ENCODE data around the gene STK32B. TPM values are rescaled to one million over a fixed set of nuclear protein-coding genes. Genes with fewer than 3 reads are reported as not detected.

The STK32B gene
- total RNA-seq, 1 experiment from 2014 or later, result 0.03 TPM

DNA sequence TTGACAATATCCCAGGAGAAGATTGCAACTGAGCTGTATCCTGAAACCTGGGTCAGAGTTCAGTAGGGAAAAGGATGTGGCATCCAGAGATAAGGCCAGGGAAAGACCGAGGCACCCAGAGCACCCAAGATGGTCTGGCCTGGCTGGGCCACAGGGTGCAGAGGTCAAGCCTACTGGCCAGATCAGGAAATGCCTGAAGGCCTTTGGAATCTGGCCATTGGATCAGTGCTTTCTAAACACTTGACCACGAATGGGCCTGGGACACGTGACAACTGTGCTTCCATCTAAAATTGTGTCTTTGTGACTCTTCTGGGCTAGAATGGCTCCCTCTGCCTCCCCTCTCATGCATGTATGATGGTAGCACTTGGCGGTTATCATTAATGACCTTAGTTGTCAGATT lies 340.2 kb downstream of the STK32B start:
- DNase-seq (ENCODE audit: low spot score), result no peak

DNA sequence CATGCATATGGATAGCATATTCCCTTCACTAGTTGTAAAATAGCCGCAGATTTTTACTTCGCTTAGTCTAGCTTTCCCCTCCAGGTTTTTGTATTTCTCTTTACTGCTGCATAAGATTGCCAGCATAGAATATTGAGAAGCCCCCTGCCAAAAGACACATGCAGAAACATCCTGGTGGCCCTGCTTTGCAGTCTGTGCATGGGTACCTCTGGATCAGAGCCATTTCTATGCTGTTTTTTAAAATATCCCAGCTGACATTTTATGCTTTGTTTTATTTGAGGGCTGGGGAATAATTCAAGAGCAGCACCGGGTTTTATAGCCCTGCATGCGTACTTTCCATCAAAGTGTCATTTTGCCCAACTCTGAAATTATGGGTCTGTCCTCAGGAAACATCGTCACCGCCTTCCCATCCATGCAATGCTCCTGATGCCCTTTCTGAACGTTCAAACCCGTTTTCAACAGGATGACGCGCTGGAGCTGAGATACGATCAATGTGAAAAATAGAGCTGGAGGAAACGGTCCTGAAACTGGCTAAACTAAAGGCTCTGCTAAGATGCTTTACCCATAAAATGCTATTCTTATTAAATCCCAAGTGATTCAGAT lies 342.7 kb downstream of the STK32B start:
- DNase-seq (ENCODE audit: low spot score), result no peak

DNA sequence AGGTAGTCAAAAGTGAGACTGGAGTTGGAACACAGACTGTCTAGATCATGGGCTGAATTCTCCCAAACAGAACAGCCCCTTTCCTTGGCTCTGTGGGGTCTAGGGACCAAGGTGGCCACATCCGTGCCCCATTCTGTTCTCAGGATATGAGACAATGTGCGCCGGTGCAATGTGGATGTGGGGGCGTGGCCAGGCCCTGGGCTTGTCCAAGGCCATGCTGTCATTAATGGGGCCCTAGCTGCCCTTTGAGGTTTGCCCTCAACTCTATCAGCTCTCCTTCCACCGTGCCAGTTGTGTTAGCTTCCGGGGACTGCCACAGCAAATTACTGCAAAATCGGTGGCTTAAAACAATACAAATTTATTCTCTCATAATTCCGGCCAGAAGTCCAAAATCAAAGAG lies 344.5 kb downstream of the STK32B start:
- no peak for DNase-seq (ENCODE audit: low spot score)

DNA sequence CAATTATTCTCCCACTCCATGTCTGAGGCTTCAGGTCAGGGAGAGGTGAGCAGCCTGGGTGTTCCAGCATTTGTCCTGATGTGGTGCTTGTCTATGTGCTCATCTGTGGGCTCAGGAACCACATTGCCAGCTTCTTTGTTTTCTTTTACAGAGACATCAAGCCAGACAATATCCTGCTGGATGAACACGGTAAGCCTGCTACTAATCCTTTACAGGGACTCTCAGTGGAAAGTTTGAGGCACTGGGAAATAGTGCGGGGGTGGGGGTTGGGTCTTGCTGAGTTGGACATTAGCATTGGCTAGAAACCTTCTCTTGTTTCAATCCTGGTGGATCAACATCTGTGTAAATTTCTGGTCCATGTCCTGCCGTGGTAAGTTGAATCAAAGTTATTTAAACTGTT lies 346.8 kb downstream of the STK32B start:
- DNase-seq (ENCODE audit: low spot score), result no peak

DNA sequence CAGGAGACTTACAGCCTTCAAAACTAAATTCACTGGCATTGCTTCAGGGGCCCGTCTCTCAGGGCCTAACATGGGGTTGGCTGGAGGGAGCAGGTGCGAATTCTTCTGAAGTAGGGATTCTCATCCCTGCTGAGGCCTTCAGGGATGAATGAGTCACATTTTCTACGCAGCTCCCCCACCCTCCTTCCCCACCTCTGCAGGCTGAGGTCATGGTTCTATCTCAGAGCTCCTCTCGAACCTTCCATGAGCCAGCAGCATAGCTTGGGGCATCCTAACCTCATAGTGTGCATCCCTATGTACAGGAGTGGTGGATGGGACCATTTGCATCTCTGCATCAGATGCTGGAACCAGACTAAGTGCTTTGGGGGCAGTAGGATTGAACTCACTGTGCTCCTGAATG lies 347.8 kb downstream of the STK32B start:
- no peak for DNase-seq (ENCODE audit: low spot score)

DNA sequence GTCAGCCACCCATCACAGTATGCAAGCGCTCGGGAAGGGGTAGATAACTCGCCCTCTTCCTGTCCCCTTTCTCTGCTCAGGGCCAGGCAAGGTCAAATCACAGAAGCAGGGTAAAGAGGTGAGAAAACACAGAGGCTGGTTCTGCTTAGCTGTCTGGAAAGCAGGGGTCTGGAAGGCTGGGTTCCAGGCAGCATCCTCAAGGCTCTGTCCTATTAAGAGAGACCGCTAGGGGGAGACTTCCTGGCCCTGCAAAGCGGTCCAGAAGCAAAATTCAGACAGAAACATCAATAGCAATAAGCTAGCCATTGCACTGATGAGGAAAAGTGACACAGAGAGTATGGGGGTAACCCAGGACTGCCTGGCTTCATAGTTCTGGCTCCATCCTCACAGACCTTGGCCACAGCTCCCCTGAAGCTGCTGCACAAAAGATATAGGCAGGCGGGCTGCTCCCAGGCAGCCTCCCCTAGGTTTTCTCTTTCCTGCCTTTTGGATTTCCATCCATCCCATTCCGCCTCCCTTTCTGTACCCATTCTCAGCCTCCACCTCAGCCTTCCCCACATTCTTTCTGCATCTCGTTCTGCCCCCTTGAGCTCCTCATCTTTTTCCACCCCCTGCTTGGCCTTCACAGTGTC lies 348.6 kb downstream of the STK32B start:
- DNase-seq (ENCODE audit: low spot score), result peak; percentile 15

DNA sequence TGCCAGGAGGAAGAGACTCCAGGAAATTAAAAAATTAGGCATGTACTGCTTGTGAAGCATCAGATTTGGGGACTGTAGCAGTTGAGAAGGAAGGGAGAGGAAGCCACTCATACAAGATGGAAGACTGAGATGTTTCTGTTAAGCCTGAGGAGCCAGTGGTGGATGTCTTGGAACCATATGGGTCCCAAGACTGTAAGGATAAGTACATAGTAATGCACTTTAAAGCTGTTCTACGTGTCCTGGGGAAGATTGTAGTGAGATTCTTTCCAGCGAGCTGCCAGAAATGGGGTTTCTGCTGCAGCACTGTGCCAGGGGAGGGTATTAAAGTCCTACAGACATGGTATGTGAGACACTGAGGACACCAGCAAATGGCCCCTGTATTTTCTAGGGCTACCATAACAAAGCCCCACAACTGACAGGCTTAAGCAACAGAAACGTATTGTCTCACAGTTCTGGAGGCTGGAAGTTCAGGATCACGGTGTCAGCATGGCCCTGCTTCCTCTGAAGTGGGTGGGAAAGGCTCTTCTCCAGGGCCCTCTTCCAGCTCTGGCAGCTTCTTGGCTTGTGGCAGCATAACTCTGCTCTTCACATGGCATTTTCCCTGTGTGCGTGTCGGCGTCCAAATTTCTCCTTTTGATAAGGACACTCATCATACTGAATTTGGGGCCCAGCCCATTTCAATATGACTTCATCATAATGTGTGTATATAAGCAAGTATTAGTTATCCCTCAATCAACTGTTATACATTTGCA lies 352.6 kb downstream of the STK32B start:
- no peak for DNase-seq (ENCODE audit: low spot score)

DNA sequence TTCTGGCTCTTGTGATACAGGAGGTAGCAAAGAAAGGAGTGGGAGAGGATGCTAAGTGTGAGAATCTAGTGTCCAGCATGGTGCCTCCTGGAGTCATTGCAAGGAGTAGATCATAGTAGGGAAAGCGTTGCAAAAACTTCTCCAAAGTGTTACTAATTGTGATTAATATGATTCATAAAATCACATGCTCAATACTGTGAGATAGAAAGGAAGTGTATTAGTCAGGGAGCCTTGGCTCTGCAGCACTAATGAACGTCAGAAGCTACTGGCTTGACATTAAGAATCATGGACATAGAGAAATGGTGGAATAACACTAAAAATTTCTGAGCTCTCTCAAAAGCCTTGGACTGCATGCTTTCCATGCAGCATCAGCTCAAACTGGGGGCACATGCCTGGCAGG lies 358.0 kb downstream of the STK32B start:
- no peak for DNase-seq (ENCODE audit: low spot score)

DNA sequence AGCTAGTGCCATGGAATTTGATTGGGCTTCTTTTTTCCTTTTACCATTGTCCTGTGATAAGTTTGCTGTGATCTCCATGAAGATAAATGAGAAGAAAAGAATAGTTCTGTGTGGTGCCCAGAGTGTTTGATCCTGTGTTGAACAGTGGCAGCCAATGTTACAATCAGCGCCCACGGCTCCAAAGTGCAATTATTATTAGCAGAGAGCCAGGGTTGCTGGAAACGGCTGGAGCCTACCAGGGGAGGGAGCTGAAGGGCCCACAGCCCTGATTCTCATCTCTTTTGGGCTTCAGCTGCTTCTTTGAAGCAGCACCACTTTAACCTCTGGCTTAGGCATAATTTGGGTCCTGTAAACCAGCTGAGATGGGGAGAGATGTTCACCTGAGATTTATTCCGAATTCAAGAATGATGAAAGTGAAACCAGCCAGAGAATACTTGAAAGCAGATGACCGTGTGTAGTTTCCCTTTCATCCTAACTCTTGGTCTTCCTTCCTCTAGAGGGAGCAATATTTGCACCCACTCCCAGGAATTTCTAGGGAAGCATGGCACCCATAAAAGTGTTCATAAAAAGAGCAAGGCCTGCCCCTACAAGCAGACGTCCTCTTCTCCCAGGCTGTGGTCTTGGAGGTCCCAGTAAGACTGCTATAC lies 358.8 kb downstream of the STK32B start:
- peak; percentile 0 for DNase-seq (ENCODE audit: low spot score)

DNA sequence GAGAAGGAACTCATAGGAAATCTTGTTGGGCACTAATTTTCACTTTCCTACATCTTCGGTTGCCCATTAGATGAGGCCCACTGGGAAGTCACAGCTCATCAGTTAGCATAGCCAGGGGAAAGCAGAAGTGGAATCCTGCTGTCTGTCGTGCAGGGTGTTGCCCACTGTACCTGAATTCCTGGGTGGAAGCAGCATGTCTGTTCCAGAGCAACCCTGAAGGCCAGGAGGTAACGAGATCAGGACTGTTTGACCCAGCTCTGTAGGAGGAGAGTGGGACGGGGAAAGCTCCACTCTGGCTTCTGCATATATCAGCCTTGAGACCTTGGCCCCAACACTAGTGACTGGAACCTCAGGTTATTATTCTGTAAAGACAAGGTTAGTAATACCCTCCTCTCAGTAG lies 361.0 kb downstream of the STK32B start:
- DNase-seq (ENCODE audit: low spot score), result no peak

DNA sequence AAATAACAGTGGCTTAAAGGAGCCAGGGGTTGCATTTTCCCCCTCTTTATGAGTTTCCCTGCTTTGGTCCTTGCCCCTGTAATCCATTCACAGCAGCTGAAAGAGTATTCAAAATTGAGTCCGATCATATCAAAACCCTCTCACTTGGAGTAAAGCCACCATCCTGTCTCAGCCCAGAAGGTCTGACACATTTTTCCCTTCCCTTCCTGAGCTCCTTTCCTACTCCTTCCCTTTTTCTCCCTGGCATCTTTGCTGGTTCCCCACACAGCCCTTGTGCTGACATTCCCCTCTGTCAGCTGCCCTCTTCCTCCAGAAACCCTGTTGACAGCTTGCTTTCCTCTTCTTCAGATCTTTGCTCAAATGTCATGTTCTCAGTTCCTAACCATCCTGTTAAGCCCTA lies 361.5 kb downstream of the STK32B start:
- DNase-seq (ENCODE audit: low spot score), result no peak

DNA sequence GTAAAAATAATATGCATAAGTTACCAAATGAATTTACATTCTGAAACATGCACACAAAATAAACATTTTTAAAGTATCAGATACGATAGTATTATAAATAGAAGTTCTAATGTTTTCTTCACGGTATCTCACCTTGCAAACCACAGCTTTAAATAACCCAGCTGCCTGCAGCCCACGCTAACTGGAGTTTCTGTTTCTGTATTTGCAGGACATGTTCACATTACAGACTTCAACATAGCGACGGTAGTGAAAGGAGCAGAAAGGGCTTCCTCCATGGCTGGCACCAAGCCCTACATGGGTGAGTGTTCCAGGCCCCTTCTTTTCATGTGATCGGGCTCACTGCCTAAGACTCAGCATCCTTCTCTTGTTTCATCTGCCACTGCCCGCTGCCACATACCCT lies 365.4 kb downstream of the STK32B start:
- no peak for DNase-seq (ENCODE audit: low spot score)

DNA sequence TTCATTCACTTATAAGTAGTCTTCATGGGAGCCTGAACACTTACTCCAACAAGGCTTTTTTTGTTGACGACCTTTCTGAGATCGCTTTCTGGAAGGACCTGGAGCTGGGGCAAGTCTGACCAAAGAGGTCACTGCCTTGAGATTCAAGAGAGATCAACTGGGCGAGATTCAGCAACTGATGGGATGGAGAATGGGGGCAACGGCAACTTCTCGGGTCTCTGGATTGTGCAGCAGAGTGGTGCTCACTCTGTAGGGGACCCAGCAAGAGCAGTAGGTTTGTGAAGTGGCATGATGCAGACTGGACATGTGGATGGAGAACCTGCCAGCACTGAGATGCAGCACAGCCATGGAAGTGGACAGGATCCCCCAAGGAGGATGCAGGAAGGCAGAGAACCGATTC lies 369.0 kb downstream of the STK32B start:
- DNase-seq (ENCODE audit: low spot score), result no peak

DNA sequence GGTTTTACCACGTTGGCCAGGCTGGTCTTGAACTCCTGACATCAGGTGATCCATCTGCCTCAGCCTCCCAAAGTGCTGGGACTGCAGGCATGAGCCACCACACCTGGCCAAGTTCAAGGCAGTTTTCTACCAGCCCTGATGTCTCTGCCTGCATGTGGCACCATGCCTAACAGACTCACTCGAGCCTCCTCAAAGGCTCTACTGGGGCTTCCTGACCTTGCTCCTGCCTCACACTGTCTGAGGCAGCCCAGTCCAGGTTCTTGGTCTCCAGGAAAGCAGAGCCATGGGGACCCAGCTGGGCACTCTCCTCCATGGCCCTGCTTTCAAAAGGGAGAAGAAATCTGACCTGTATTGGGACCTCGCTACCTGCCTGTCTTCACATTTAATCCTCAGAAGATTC lies 370.1 kb downstream of the STK32B start:
- DNase-seq (ENCODE audit: low spot score), result no peak

DNA sequence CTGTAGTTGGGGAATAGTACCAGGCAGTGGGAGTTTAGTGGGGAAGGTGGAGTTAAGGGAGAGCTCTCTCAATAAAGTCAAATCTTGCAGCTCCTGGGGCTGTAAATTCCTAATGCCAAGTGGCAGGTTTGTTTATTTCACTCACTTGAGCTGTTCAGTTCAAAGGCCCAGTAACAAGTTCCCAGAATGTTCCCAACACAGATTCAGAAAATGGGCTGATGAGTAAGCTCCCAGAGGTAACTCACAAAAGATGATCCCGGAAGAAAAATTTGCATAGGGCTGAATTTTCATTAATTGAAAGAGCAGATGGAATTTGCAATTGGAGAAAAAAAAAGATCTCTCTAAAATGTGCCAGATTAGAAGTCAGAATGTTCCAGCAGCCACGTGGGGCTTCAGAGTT lies 370.9 kb downstream of the STK32B start:
- no peak for DNase-seq (ENCODE audit: low spot score)

DNA sequence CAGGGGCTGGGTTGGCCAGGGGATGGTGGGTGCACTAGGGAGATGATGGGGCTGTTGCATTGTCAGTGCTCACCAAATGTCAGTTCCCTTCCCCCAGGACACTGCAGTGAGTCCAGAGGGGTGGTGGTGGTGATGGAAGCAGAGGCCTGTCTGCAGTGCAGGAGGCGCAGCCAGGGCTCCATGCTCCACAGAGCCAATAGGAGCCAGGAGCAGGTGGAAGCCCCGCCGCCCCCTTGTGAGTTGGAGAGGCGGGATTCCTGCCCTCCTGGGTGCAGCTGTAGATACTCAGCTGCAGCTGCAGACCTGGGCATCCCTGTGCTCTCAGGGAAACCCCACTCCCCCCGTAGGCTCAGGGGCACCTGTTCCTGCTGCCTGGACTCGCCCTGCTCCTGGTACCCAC lies 372.4 kb downstream of the STK32B start:
- DNase-seq (ENCODE audit: low spot score), result no peak

DNA sequence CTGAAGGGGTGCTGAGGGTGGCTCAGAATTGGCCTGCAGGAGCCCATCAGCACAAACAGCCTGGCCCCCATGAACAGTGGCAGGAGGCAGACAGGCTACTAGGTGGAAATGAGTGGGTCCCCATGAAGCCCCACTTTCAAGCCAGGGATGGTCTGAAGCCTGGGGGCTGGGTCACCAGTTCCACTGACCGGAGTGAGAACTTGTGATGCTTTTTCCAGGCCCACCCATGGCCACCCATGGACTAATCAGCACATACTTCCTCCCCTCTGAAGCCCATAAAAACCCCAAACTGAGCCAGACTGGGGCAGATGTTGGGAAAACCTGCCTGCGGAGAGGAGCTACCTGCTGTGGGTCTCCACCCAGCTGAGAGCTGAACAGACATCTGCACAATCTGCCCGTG lies 372.9 kb downstream of the STK32B start:
- no peak for DNase-seq (ENCODE audit: low spot score)

DNA sequence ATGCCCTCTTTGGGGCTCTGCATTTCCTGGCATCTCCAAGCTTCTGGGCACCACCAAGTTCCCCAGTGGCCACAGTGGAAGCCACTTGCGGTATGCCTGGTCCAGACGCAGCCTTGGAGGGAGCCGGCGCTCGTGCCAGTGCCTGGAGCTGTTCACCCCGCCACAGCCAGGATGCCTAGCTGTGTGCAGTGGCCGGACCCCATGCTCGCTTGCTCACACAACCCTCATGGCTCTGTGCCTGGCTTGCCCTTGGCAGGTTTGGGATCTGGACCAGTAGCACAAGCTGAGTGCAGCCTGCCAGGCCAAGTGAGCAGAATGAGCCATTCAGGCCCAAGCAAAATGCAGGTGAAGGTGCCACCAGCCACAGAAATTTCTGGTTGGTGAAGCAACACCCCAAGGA lies 373.6 kb downstream of the STK32B start:
- no peak for DNase-seq (ENCODE audit: low spot score)

DNA sequence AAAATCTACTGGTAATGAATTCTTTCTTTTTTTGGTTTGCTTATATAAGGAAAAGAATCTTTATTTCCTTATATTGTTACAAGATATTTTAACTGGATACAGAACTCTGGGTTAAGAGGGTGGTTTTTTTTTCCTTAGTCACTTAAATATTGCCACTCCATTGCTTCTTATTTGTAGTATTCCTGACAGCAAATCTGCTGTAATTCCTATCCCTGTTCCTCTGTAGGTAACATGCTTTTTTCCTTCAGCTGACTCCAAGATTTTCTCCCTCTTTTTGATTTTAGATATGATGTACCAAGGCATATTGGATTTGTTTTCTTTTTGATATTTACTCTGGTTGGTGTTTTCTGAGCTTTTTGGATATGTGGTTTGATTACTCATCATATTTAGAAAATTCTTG lies 378.5 kb downstream of the STK32B start:
- DNase-seq (ENCODE audit: low spot score), result no peak

DNA sequence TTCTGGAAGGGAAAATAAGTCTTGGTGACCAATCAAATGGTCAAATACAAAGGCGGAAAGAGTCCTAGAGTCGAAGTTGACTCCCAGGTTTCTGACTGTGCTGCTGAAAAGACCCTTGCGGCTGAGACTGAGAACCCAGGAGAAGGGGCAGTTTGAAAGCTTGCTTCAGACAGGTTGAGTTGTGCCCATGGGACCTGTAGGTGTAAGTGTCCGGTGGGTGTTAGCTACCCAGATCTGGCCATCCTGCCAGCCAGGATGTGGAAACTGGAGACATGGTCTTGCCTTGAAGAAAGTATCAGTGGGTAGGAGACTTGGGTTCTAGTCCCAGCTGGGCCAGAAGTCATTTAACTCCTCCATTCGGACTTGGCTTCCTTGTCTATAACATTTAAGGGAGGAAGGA lies 381.9 kb downstream of the STK32B start:
- no peak for DNase-seq (ENCODE audit: low spot score)

DNA sequence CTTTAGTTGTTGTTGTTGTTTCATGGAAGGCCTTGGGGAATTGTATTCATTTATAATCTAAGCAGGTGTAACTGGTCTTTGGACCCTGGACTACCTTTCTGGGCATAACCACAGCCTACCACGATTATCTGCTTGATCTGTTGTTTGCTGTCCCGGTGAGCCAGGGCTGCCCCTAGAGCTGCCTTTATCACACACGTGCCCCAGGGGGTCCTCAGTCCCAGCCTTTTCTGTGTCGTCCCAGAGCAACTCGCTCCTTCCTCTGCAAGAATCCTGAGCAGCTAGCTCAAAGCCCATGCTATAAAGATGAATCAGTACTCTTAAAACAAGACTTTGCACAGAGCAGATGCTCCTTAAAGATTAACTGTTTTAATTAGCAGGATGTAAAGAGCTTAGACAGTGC lies 383.9 kb downstream of the STK32B start:
- DNase-seq (ENCODE audit: low spot score), result no peak

DNA sequence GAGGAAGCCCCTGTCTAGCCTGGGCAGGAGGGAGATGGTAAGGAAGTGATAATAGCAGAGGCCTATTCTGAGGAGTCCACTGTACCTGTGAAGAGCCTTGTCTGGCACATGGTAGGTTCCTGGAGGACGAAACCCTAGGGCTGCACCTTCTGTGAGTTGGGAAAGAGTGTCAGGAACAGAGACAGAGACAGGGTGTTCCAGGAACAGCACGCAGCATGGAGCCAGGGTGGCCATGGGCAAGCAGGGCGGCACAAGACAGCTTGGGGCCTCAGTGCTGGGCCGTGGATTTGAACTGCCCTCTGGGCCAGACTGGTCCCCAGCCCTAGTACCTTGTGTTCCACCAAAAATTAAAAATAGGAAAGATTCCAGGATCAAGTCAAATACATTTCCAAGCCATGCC lies 384.5 kb downstream of the STK32B start:
- DNase-seq (ENCODE audit: low spot score), result no peak
